ENCODE results near the gene VPS54. TPM values are rescaled to one million over a fixed set of nuclear protein-coding genes. Genes with fewer than 3 reads are reported as not detected.

Gene VPS54
- total RNA-seq, 1 experiment from 2014 or later: 12.4 TPM

DNA sequence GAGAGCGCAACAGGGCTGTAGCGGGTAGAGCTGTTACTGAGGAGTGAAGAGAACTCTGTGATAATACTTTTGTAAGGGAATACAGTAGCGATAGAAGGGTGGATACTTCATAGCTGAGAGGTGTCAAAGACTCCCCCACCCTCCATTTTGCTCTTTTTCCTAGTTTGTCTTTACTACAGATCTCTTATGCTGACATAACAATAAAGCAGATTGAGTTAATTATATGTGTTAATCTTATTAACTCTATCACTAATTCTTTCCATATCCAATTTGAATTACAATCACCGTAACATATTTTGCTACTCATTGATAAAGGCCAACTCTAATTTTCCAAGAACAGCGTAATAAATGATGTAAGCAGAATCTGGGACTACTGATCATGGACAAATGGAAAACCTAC is 120.4 kb downstream of the VPS54 start (continued):
- TF ChIP-seq, protein P1, sequence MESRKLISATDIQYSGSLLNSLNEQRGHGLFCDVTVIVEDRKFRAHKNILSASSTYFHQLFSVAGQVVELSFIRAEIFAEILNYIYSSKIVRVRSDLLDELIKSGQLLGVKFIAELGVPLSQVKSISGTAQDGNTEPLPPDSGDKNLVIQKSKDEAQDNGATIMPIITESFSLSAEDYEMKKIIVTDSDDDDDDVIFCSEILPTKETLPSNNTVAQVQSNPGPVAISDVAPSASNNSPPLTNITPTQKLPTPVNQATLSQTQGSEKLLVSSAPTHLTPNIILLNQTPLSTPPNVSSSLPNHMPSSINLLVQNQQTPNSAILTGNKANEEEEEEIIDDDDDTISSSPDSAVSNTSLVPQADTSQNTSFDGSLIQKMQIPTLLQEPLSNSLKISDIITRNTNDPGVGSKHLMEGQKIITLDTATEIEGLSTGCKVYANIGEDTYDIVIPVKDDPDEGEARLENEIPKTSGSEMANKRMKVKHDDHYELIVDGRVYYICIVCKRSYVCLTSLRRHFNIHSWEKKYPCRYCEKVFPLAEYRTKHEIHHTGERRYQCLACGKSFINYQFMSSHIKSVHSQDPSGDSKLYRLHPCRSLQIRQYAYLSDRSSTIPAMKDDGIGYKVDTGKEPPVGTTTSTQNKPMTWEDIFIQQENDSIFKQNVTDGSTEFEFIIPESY (IDR thresholded peaks at IDR 0.05; ENCODE audit: extremely low read depth, insufficient replicate concordance, low read length): no peak
- no peak for TF ChIP-seq EZH2phosphoT487 (IDR thresholded peaks at IDR 0.05; ENCODE audit: borderline replicate concordance)
- TF ChIP-seq, protein P2, sequence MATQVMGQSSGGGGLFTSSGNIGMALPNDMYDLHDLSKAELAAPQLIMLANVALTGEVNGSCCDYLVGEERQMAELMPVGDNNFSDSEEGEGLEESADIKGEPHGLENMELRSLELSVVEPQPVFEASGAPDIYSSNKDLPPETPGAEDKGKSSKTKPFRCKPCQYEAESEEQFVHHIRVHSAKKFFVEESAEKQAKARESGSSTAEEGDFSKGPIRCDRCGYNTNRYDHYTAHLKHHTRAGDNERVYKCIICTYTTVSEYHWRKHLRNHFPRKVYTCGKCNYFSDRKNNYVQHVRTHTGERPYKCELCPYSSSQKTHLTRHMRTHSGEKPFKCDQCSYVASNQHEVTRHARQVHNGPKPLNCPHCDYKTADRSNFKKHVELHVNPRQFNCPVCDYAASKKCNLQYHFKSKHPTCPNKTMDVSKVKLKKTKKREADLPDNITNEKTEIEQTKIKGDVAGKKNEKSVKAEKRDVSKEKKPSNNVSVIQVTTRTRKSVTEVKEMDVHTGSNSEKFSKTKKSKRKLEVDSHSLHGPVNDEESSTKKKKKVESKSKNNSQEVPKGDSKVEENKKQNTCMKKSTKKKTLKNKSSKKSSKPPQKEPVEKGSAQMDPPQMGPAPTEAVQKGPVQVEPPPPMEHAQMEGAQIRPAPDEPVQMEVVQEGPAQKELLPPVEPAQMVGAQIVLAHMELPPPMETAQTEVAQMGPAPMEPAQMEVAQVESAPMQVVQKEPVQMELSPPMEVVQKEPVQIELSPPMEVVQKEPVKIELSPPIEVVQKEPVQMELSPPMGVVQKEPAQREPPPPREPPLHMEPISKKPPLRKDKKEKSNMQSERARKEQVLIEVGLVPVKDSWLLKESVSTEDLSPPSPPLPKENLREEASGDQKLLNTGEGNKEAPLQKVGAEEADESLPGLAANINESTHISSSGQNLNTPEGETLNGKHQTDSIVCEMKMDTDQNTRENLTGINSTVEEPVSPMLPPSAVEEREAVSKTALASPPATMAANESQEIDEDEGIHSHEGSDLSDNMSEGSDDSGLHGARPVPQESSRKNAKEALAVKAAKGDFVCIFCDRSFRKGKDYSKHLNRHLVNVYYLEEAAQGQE (IDR thresholded peaks at IDR 0.05; ENCODE audit: low read depth): no peak
- no peak for TF ChIP-seq EGR1 (IDR thresholded peaks at IDR 0.05; ENCODE audit: low read depth)
- TF ChIP-seq, protein P3, sequence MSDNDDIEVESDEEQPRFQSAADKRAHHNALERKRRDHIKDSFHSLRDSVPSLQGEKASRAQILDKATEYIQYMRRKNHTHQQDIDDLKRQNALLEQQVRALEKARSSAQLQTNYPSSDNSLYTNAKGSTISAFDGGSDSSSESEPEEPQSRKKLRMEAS (IDR thresholded peaks at IDR 0.05): no peak
- TF ChIP-seq POLR2AphosphoS5 (IDR thresholded peaks at IDR 0.05; ENCODE audit: low read depth, low read length): no peak
- no peak for TF ChIP-seq ELF1 (IDR thresholded peaks at IDR 0.05; ENCODE audit: borderline replicate concordance, low read depth)
- TF ChIP-seq YY1 (IDR thresholded peaks at IDR 0.05; ENCODE audit: extremely low read depth, insufficient replicate concordance, low read depth, low read length): no peak

DNA sequence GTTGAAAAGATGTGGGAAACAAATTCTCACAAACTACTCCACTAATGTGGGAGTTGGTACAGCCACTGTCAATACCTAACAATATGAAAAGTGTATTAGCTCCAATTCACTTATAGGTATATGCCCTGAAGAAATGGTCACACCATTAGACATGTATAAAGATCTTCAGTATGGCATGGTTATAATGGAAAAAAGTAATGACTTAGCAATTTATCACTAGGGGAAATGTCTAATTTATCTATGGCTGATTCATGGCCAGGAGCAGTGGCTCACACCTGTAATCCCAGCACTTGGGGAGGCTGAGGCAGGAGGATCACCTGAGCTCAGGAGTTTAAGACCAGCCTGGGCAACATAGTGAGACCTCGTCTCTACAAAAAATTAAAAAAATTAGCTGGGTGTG is 125.1 kb downstream of the VPS54 start:
- peaks cover 18 to 20% of the 10 kb centered on the region in 2 experiments for H3K36me3 ChIP-seq (ENCODE audit: control insufficient read depth in 1 of 2, insufficient read depth in 2 of 2, low read length in 2 of 2)
- no peak overlapping the region for H3K4me3 ChIP-seq (replicated peaks in 1 of 2; ENCODE audit: low read depth in 1 of 2, low read length in 2 of 2)
- ChIA-PET CTCF (no interaction called here), RAD21 (ENCODE audit: low non-redundant PET in 1 of 2, low total read pairs in 2 of 2, uncharacterized antibody in 2 of 2, unreplicated experiment in 2 of 2) (no interaction called here), POLR2A (no interaction called here)
- H3K9ac ChIP-seq (ENCODE audit: low read length): no peak overlapping the region
- H3K9me3 ChIP-seq (ENCODE audit: control insufficient read depth in 1 of 2, insufficient read depth in 1 of 2, low read depth in 1 of 2, low read length in 2 of 2): no peaks in the 10 kb centered on the region
- no peak overlapping the region for H2AFZ ChIP-seq (ENCODE audit: low read depth, low read length, poor library complexity, severe bottlenecking)
- ATAC-seq: no peak
- no peaks in the 10 kb centered on the region for H3K27me3 ChIP-seq (ENCODE audit: insufficient read depth, low read length)
- no TSS peak for BruUV-seq (replicated peaks)
- H3K27ac ChIP-seq (ENCODE audit: low read depth, low read length): no peak overlapping the region
- no peaks in the 10 kb centered on the region for H3K9me2 ChIP-seq (ENCODE audit: insufficient read depth)
- no peaks in the 10 kb centered on the region for H3K4me1 ChIP-seq (ENCODE audit: control insufficient read depth in 1 of 2, insufficient read depth in 2 of 2, low read length in 2 of 2)
- TF ChIP-seq SP1 (IDR thresholded peaks at IDR 0.05; ENCODE audit: low read depth) (no peak), RAD21 (IDR thresholded peaks at IDR 0.05; ENCODE audit: low read depth) (no peak), EGR1 (IDR thresholded peaks at IDR 0.05; ENCODE audit: low read depth) (no peak), ELF1 (IDR thresholded peaks at IDR 0.05; ENCODE audit: borderline replicate concordance, low read depth) (no peak)
- TF ChIP-seq, protein P1 (IDR thresholded peaks at IDR 0.05; ENCODE audit: extremely low read depth, insufficient replicate concordance, low read length): no peak
- TF ChIP-seq, protein P2 (IDR thresholded peaks at IDR 0.05; ENCODE audit: low read depth): no peak
- H3K79me2 ChIP-seq (ENCODE audit: insufficient read depth, low read length): no peaks in the 10 kb centered on the region
- DNase-seq (ENCODE audit: low read depth, low spot score): no peak
- intact Hi-C loops (cut with micrococcal nuclease): no loop called here
- H3K4me2 ChIP-seq (ENCODE audit: low read length): no peak overlapping the region
- H4K20me1 ChIP-seq (ENCODE audit: insufficient read depth): no peaks in the 10 kb centered on the region
